ENCODE data around the gene VEGFA. TPM values are rescaled to one million over a fixed set of nuclear protein-coding genes. Genes with fewer than 3 reads are reported as not detected.

Gene VEGFA
- total RNA-seq, 1 experiment from 2014 or later: 80.2 TPM

DNA sequence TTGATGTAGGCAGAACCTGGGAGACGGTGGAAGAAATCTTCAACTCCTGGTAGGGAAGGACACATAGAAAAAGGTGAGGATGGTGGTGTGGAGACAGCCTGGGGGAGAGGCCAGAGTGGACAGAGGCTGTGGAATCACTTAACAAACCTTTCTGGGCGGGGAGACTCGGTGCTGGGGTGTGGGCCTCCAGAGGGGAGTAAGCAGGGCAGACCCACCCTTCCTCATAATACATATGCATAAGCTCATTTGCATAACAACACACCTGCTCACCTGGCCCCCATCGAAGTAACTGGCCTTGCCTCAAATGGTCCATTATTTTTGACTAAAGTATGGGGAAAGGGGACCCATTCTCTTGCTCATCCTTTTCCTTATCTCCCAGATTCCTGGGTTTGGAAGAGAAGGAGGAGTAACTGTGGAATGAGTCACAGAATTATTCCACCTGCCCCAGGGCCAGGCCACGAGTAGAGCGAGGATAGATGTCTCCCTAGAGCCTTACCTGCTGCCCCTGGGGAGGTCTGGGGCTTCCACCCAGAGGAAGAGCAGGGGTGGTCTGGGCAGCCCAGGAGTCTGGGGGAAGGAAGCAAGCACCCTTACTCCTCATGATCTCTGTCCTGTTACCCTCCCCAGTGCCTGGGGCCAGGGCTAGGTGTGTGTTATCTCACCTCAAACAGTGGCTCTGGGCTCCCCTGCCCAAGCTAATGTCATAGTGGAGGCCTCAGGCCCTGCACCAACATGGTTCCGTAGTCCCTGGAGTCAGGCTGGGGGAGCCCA lies 10.7 kb upstream of the VEGFA start:
- H3K27me3 ChIP-seq (replicated peaks): no peaks in the 10 kb centered on the region
- no peaks in the 10 kb centered on the region for H3K9me3 ChIP-seq (replicated peaks)
- no peak overlapping the region for H3K27ac ChIP-seq
- H3K4me3 ChIP-seq: no peak overlapping the region
- peaks cover 10% of the 10 kb centered on the region for H3K4me1 ChIP-seq (replicated peaks)
- no peaks in the 10 kb centered on the region for H3K36me3 ChIP-seq
- DNase-seq (ENCODE audit: low read depth in 1 of 2, low spot score in 2 of 2): no peak

DNA sequence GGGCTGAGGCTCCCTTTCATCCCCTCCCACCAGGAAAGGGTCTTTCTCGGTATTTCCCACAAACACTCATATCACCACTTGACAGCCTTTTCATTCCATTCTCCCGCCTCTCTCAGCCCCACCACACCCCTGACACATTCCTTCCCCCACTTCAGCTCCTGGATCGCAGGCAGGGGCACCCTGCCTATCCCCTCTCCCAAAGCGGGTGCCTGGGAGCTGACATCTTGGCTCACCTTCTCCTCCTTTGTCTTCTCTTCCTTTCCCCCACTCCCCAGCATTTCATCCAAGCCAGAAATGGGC lies 10.2 kb upstream of the VEGFA start:
- peaks cover 14% of the 10 kb centered on the region for H3K4me1 ChIP-seq (replicated peaks)
- no peaks in the 10 kb centered on the region for H3K36me3 ChIP-seq
- no peaks in the 10 kb centered on the region for H3K27me3 ChIP-seq (replicated peaks)
- H3K4me3 ChIP-seq: no peak overlapping the region
- no peaks in the 10 kb centered on the region for H3K9me3 ChIP-seq (replicated peaks)
- DNase-seq (ENCODE audit: low read depth in 1 of 2, low spot score in 2 of 2): no peak
- no peak overlapping the region for H3K27ac ChIP-seq

DNA sequence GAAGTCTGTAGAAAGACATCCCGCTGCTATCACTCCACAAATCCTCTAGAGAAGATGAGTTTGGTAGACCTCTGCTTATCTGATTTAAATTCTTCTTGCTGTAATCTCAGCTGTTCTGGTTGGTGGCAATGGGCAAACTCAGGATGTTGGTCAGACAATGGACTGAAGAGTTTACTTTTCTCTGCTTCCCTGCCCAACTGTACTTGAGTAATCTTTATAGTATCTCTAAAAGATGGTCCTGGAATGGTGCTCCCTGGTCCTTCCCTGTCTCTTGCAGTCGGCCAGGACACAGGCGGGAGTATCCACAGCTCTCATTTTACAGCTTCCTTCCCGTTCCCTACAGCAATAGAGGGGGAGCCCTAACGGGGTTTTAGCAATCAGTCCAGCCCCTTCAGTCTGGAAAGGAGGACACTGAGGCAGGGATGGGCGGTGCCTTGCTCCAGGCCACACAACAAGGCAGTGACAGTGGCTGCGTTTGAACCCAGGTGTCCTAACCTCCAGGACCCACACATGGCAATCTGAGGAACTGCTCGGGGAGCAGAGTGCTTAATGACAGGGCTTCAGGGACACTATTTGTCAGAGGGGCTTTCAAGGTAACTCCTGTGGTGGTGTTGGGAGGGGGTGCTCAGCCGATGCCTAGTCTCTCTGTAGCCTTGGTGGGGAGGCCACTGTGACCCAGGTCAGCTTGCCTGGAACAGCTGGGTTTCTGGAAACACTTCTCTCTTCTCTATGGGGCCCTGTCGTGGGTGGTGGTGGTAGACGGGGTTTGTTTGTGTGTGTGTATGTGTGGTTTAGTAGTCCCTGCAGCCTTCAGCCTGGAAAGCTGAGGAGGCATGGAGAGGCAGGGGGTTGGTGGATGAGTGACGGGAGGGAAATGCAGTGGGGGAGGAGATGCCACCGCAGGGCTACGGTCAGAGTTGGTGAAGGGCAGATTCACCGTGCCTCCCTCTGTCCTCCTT lies 9.5 kb upstream of the VEGFA start:
- Histone ChIP-seq H3K27me3 (replicated peaks) (no peaks in the 10 kb centered on the region), H3K27ac (no peak overlapping the region), H3K9me3 (replicated peaks) (no peaks in the 10 kb centered on the region), H3K4me1 (replicated peaks) (peaks cover 17% of the 10 kb centered on the region), H3K36me3 (no peaks in the 10 kb centered on the region), H3K4me3 (no peak overlapping the region)
- DNase-seq (ENCODE audit: low read depth in 1 of 2, low spot score in 2 of 2): no peak

DNA sequence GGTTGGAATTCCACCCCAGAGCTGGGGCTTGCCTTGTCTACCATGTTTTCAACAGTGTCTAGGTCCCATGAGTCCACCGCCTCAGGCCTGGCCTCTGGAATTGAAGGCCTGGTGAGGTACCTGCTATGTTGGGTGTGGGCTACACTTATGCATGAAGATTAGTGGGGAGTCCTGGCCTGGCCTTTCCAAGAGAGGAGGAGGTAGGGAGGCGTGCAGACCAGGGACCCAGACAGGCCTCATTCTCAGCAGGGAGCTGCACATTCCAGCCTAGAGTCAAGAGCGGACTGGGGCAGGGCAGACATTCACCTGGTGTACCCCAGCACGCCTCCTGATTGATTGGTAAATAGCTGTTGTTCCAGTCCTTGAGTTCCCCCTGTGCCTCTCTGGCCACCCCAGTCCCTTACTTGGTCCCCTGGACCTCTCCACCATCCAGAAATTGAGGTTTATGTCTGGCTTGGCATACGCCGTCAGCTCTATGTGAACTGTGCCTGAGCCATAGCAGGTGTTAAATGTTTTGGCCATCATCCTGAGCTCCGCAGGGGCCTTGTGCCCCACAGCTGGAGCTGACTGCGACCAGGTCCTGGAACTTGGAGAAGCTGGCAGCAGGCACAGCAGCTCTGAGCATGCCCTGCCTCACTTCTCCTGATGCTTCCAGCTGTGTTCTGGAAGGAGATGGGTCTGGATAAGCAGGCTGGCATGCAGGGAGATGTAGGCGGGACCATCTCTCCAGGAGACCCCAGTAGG lies 8.2 kb upstream of the VEGFA start:
- DNase-seq (ENCODE audit: low read depth in 1 of 2, low spot score in 2 of 2): no peak
- Histone ChIP-seq H3K27me3 (replicated peaks) (no peaks in the 10 kb centered on the region), H3K4me3 (no peak overlapping the region), H3K4me1 (replicated peaks) (peaks cover 17% of the 10 kb centered on the region), H3K36me3 (no peaks in the 10 kb centered on the region), H3K27ac (no peak overlapping the region), H3K9me3 (replicated peaks) (no peaks in the 10 kb centered on the region)

DNA sequence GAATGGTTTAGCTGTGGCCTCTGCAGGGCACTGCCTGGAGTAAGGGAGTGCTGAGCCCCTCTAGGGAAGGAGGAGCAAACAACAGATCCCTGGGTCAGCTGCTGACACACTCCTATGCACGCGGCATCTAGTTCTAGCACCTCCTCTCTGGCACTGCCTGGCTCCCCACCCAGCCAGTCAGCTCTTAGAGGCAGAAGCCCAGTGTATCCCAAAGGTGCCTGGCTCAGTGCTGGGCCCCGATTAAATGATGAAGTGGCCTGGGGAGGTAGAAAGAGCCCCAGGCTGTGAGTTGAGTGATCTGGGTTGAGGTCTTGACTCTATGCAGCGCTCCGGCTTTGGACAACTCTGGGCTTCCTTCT lies 7.6 kb upstream of the VEGFA start:
- H3K27me3 ChIP-seq (replicated peaks): no peaks in the 10 kb centered on the region
- peaks cover 17% of the 10 kb centered on the region for H3K4me1 ChIP-seq (replicated peaks)
- no peak for DNase-seq (ENCODE audit: low read depth in 1 of 2, low spot score in 2 of 2)
- no peak overlapping the region for H3K4me3 ChIP-seq
- H3K9me3 ChIP-seq (replicated peaks): no peaks in the 10 kb centered on the region
- no peaks in the 10 kb centered on the region for H3K36me3 ChIP-seq
- no peak overlapping the region for H3K27ac ChIP-seq

DNA sequence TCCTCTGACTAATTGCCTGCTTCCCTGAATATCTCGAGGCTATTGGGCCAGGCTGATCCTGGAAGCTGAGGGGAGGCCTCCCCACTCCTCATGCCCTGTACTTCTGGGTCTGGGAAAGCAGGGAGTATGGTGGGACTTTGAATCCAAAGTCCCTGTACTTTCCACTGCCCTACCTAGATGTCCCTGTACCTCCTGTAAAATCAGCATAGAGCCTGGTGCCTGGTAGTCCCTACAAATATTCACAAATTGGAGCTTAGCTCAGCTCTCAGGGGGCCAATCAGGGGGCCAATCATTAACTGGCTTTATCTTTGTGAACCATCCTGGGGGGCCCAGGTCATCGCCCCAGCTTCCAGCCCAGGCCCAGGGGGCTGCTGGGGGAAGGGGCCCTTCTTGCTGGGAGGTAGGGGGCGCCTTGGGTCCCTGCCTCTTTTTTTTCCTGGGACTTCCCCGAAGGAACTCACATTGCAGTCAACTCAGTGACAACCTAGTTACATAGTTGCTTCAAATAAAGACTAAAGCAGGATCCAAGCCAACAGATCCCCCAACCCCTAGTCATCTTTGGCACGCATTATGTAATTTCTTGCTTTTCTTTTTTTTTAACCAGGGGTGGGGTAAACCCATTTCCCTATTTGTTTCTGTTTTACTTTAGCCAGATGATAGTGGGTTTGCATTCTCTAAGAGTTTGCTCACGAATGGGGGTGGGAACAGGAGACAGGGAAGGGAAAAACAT lies 6.9 kb upstream of the VEGFA start:
- Histone ChIP-seq H3K27ac (no peak overlapping the region), H3K4me1 (replicated peaks) (peaks cover 17% of the 10 kb centered on the region), H3K27me3 (replicated peaks) (no peaks in the 10 kb centered on the region), H3K36me3 (no peaks in the 10 kb centered on the region), H3K9me3 (replicated peaks) (no peaks in the 10 kb centered on the region), H3K4me3 (no peak overlapping the region)
- DNase-seq (ENCODE audit: low read depth in 1 of 2, low spot score in 2 of 2): peak in 1 of 2 experiments; percentile 50

DNA sequence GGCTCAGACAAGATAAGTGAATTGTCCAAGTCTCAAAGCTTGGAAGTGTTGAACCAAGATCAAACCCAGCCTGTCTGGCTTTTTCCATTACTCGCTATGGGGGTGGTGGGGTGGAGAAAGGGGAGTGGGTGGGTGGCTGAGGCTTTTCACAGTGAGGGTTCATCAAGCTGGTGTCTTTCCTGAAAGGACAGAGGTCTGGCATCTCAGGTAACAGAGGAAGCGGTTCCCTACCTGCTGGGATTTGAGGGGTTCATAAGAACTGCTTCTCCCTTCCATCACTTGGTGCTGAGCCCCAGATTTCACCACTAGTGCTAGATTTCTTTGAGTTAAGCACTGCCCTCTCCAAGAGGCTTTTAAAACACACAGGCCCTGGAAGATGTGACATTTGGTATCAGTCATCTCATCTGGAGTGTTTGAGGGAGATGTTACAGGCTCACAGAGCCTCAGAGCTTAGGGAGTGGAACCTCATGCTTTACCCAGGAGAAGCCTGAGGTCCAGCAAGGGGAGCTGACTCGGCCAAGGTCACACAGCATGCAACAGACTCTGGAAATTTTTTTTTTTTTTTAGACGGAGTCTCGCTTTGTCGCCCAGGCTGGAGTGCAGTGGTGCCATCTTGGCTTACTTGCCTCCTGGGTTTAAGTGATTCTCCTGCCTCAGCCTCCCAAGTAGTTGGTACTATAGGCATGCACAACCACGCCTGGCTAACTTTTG lies 6.0 kb upstream of the VEGFA start:
- peaks cover 17% of the 10 kb centered on the region for H3K4me1 ChIP-seq (replicated peaks)
- H3K9me3 ChIP-seq (replicated peaks): no peaks in the 10 kb centered on the region
- H3K4me3 ChIP-seq: no peak overlapping the region
- no peaks in the 10 kb centered on the region for H3K27me3 ChIP-seq (replicated peaks)
- DNase-seq (ENCODE audit: low read depth in 1 of 2, low spot score in 2 of 2): no peak
- H3K36me3 ChIP-seq: no peaks in the 10 kb centered on the region
- H3K27ac ChIP-seq: no peak overlapping the region

DNA sequence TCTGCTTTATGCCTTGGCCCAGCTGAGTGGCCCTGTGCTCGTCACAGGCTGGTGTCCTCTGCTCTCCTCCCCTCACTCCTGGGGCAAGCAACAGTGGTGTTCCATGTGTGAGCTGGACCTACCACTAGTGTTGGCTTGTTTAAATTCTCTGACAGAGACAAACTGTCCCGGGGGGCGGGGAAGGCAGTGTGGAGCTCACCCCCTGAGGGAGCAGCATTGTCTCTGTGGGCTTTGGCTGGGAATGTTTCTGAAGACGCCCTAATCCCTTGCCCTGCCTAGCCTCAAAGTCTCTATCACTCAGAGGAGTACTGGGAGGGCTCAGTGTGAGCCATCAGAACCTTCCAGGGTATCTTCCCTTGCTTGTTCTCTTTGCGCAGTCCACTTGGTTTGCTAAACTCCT lies 5.2 kb upstream of the VEGFA start:
- no peaks in the 10 kb centered on the region for H3K27me3 ChIP-seq (replicated peaks)
- no peak overlapping the region for H3K27ac ChIP-seq
- no peaks in the 10 kb centered on the region for H3K36me3 ChIP-seq
- H3K4me1 ChIP-seq (replicated peaks): peaks cover 23% of the 10 kb centered on the region
- DNase-seq (ENCODE audit: low read depth in 1 of 2, low spot score in 2 of 2): no peak
- H3K9me3 ChIP-seq (replicated peaks): no peaks in the 10 kb centered on the region
- no peak overlapping the region for H3K4me3 ChIP-seq

DNA sequence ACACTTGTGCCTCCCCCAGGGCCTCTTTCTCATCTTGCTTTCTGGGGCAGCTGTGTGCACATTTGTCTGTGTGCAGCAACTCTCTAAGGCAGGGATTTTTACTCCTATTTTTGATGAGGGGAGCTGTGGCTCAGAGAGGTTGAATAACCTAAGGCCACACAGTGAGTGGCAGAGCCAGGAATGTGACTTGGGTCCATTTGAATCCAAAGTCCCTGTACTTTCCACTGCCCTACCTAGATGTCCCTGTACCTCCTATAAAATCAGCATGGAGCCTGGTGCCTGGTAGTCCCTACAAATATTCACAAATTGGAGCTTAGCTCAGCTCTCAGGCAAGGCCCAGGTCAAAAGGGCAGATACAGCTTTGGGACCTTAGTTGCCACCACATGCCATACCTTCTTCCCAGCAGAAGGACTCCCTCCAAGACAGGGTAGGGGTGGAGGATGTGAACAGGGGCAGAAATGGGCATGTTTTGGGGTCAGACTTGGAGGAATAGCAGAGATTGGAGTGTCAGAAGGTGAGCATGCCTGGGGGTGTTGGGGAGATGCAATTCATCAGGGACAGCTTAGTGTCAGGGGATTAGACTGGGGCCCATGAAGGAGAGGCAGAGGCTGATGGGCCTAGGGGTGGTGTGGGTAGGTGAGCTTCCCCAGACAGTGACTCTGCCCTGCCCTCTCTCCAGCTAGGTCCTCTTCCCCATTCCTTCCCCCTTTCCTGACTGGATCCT lies 4.1 kb upstream of the VEGFA start:
- Histone ChIP-seq H3K4me3 (no peak overlapping the region), H3K36me3 (peaks cover 7% of the 10 kb centered on the region), H3K9me3 (replicated peaks) (no peaks in the 10 kb centered on the region), H3K27me3 (replicated peaks) (no peaks in the 10 kb centered on the region), H3K4me1 (replicated peaks) (peaks cover 19% of the 10 kb centered on the region), H3K27ac (no peak overlapping the region)
- no peak for DNase-seq (ENCODE audit: low read depth in 1 of 2, low spot score in 2 of 2)

DNA sequence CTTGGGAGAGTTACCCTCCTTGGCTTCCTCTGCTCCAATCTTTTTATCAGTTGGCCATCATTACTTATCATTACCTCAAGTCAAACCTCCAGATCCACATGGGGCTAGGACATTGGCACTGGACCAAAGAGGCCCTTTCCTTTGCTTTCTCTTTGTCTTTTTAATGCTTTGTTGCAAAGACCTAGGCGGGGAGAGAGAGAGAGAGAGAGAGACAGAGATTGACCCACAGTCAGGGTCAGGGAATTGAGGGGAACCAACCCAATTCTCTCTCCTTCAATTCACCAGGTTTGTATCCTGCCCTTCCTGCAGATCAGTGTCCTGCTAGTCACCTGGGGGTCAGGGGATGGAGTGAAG lies 3.5 kb upstream of the VEGFA start:
- Histone ChIP-seq H3K9me3 (replicated peaks) (no peaks in the 10 kb centered on the region), H3K27ac (no peak overlapping the region), H3K27me3 (replicated peaks) (no peaks in the 10 kb centered on the region; the same call in 1 of the 2 replicates), H3K4me3 (no peak overlapping the region), H3K36me3 (peaks cover 13% of the 10 kb centered on the region), H3K4me1 (replicated peaks) (peaks cover 20% of the 10 kb centered on the region)
- DNase-seq (ENCODE audit: low read depth in 1 of 2, low spot score in 2 of 2): no peak

DNA sequence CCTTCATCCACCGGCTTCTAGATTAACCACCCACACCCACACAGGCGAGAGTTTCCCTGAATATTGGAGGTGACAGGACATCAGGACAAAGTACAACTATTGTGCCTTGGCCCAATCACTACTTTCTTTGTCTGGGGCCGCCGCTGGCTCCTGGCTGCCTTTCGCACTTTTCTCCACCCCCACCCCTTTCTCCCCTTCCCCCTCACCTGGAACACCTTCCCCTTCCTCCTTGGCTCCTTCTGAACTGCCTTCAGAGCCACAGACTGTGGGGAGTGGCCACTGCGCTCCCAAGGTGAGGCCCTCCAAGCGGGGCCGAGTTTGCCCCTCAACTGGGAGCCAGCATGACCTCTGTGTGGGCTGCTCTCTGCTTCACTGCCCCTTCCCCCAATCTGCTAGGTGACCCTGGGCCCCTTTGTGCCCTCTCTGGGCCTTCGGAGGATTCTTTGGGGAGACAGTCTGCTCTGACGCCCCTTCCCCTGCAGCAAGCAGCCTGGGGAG lies 3.0 kb upstream of the VEGFA start:
- H3K27ac ChIP-seq: no peak overlapping the region
- DNase-seq (ENCODE audit: low read depth in 1 of 2, low spot score in 2 of 2): no peak
- H3K36me3 ChIP-seq: peaks cover 18% of the 10 kb centered on the region
- no peaks in the 10 kb centered on the region for H3K9me3 ChIP-seq (replicated peaks)
- H3K4me3 ChIP-seq: no peak overlapping the region
- H3K4me1 ChIP-seq (replicated peaks): peaks cover 23% of the 10 kb centered on the region
- no peaks in the 10 kb centered on the region; the same call in 1 of the 2 replicates for H3K27me3 ChIP-seq (replicated peaks)

All from SJSA1 (cell line).